Measurements from ENCODE around the gene SUGCT. TPM values are rescaled to one million over a fixed set of nuclear protein-coding genes. Genes with fewer than 3 reads are reported as not detected.

SUGCT gene
- total and polyA plus RNA-seq, 2 of the 8 experiments (the other 6 are each of a cell fraction or from before 2014, with no cell fraction given) = 2.8 to 5.4 TPM

- Histone ChIP-seq H3K9me3 (ENCODE audit: insufficient read depth in 2 of 2, low read depth in 1 of 2, low read length in 1 of 2) (no peaks in the 10 kb centered on the region), H2AFZ (ENCODE audit: low read length) (no peak overlapping the region), H3K36me3 (ENCODE audit: control insufficient read depth in 2 of 4, insufficient read depth in 4 of 4, low read length in 3 of 4) (no peaks in the 10 kb centered on the region), H3K4me3 (ENCODE audit: extremely low read depth in 1 of 4, insufficient read depth in 2 of 4, low read depth in 3 of 4, low read length in 4 of 4) (no peak overlapping the region), H3K23me2 (ENCODE audit: low read depth, low read length) (no peaks in the 10 kb centered on the region), H3K9ac (replicated peaks in 1 of 4; ENCODE audit: extremely low read depth in 1 of 4, low read depth in 3 of 4, low read length in 3 of 4) (no peak overlapping the region), H2BK20ac (ENCODE audit: low read length) (no peak overlapping the region), H3K4me1 (replicated peaks in 1 of 4; ENCODE audit: control insufficient read depth in 3 of 4, insufficient read depth in 4 of 4, low read length in 3 of 4) (no peaks in the 10 kb centered on the region), H2BK5ac (ENCODE audit: low read depth, low read length) (no peak overlapping the region), H2BK15ac (ENCODE audit: low read length) (no peak overlapping the region), H3K27me3 (replicated peaks in 1 of 4; ENCODE audit: control insufficient read depth in 3 of 4, extremely low read depth in 1 of 4, insufficient read depth in 3 of 4, low read length in 3 of 4) (no peaks in the 10 kb centered on the region), H3K23ac (ENCODE audit: insufficient read length) (no peak overlapping the region), H4K8ac (ENCODE audit: extremely low read depth, insufficient read depth, low read length) (no peak overlapping the region), H4K20me1 (replicated peaks in 1 of 2; ENCODE audit: control insufficient read depth in 1 of 2, insufficient read depth in 2 of 2, low read length in 2 of 2) (no peaks in the 10 kb centered on the region), H4K5ac (ENCODE audit: insufficient read length, low read depth, low read length) (no peak overlapping the region), H2BK120ac (replicated peaks; ENCODE audit: low read depth, low read length) (no peak overlapping the region), H4K91ac (replicated peaks; ENCODE audit: insufficient read length, low read length) (no peak overlapping the region), H3K18ac (ENCODE audit: extremely low read depth, low read length) (no peak overlapping the region), H3K56ac (replicated peaks; ENCODE audit: insufficient read length, low read depth, low read length) (no peak overlapping the region), H2BK12ac (ENCODE audit: low read depth, low read length) (no peak overlapping the region), H3K4me2 (ENCODE audit: insufficient read depth in 1 of 2, low read depth in 2 of 2, low read length in 2 of 2) (no peak overlapping the region), H2AK5ac (ENCODE audit: low read depth, low read length) (no peak overlapping the region), H3K79me1 (ENCODE audit: low read depth, low read length) (no peaks in the 10 kb centered on the region), H3K14ac (ENCODE audit: insufficient read length) (no peak overlapping the region), H3K79me2 (ENCODE audit: control insufficient read depth in 1 of 2, insufficient read depth in 2 of 2, low read length in 2 of 2) (no peaks in the 10 kb centered on the region), H3K4ac (replicated peaks; ENCODE audit: insufficient read length, low read depth, low read length) (no peak overlapping the region), H3K27ac (ENCODE audit: low read depth, low read length) (no peak overlapping the region)
- no peak for DNase-seq (ENCODE audit: low read depth in 1 of 2, low spot score in 2 of 2)
- POLR2A ChIA-PET (ENCODE audit: partially characterized antibody) = no interaction called here
- CTCF ChIA-PET (ENCODE audit: partially characterized antibody) = interaction anchor here (1.6 kb wide), 1 partner anchor 80 kb away, joined by 3 read pairs; no protein-coding TSS in a partner anchor
- FAIRE-seq = no peak
- 93% methylated on average over 3 of the region's 3 CpGs; no CpG with 5 or more reads in 1 of the 2 experiments for WGBS, 2 experiments (ENCODE audit: extremely low coverage in 1 of 2, insufficient coverage in 1 of 2, insufficient read length in 1 of 2, insufficient replicate concordance in 2 of 2, low coverage in 1 of 2, low lambda C conversion rate in 2 of 2, missing lambda C conversion rate in 1 of 2)
- TF ChIP-seq BRCA1 (IDR thresholded peaks at IDR 0.05; ENCODE audit: low read depth, low read length) (no peak), SP4 (IDR thresholded peaks at IDR 0.05; ENCODE audit: low read length) (no peak), NANOG (IDR thresholded peaks at IDR 0.05; ENCODE audit: insufficient read depth, low read depth, low read length, poor library complexity, severe bottlenecking) (no peak), SIN3A (conservative IDR thresholded peaks at IDR 0.05 in 1 of 2, IDR thresholded peaks at IDR 0.05 in 1 of 2; ENCODE audit: low read depth in 1 of 2, low read length in 2 of 2) (no peak), RFX5 (IDR thresholded peaks at IDR 0.05; ENCODE audit: borderline replicate concordance, low read depth, low read length) (no peak), TAF1 (IDR thresholded peaks at IDR 0.05; ENCODE audit: low read depth, low read length) (no peak), SAP30 (IDR thresholded peaks at IDR 0.05; ENCODE audit: insufficient read depth, insufficient replicate concordance, low read length) (no peak), FOSL1 (IDR thresholded peaks at IDR 0.05; ENCODE audit: insufficient read depth, low read depth, low read length) (no peak), CHD2 (IDR thresholded peaks at IDR 0.05; ENCODE audit: low read length) (no peak), TEAD4 (IDR thresholded peaks at IDR 0.05; ENCODE audit: low read depth, low read length) (no peak), BCL11A (IDR thresholded peaks at IDR 0.05; ENCODE audit: low read depth in 2 of 2, low read length in 2 of 2) (no peak), EZH2 (IDR thresholded peaks at IDR 0.05; ENCODE audit: low read depth, low read length, severe bottlenecking) (no peak), NRF1 (IDR thresholded peaks at IDR 0.05; ENCODE audit: low read depth, low read length) (no peak)
These were observed 176.5 kb downstream of the SUGCT start for GRCh38 chr7:40311307-40311706.
